HepG2 (cell line): ENCODE data around the gene GARS1. TPM values are rescaled to one million over a fixed set of nuclear protein-coding genes. Genes with fewer than 3 reads are reported as not detected.

Experiments
- EEA1 ChIP-seq: sonication (generic); formaldehyde crosslinking; IDR thresholded peaks from 2 replicates; pipeline ENCODE4 v1.5.1; 2020; ENCODE audit warnings: mild to moderate bottlenecking, missing genetic modification reagents, borderline replicate concordance
- EZH2 ChIP-seq: conservative IDR thresholded peaks from 2 replicates; pipeline ENCODE4 v1.6.1; 2012; ENCODE audit warnings: mild to moderate bottlenecking, low read depth, low read length, moderate library complexity
- GPBP1L1 ChIP-seq: sonication (generic); formaldehyde crosslinking; IDR thresholded peaks from 2 replicates; pipeline ENCODE4 v1.5.0; 2020; ENCODE audit warnings: mild to moderate bottlenecking, missing genetic modification reagents
- IKZF5 ChIP-seq: IDR thresholded peaks from 2 replicates; pipeline ENCODE4 v1.6.1; 2018; ENCODE audit warnings: missing genetic modification reagents, mild to moderate bottlenecking, missing compliant biosample characterization
- IRX3 ChIP-seq: sonication (generic); formaldehyde crosslinking; IDR thresholded peaks from 2 replicates; pipeline ENCODE4 v1.8.1; 2023; ENCODE audit warnings: mild to moderate bottlenecking, low read depth, missing genetic modification reagents, borderline replicate concordance
- KDM2A ChIP-seq: sonication (generic); formaldehyde crosslinking; IDR thresholded peaks from 2 replicates; pipeline ENCODE4 v1.4.0; 2020; ENCODE audit warnings: low read depth, missing genetic modification reagents, borderline replicate concordance
- PBX3 ChIP-seq: sonication (generic); formaldehyde crosslinking; IDR thresholded peaks from 2 replicates; pipeline ENCODE4 v1.8.1; 2023; ENCODE audit warnings: missing genetic modification reagents, inconsistent platforms, borderline replicate concordance
- PPARG ChIP-seq: conservative IDR thresholded peaks from 2 replicates; pipeline ENCODE4 v1.6.1; 2016; ENCODE audit warnings: missing biosample characterization, missing genetic modification reagents
- SUZ12 ChIP-seq: fragments of 150-350 bp; IDR thresholded peaks from 2 replicates; pipeline ENCODE4 v1.6.1; 2014; ENCODE audit warnings: low read depth, low read length
- TFAP4 ChIP-seq: sonication (generic); IDR thresholded peaks from 2 replicates; pipeline ENCODE4 v1.6.1; 2016; ENCODE audit warnings: low read depth, borderline replicate concordance
- TRIM24 ChIP-seq: sonication (generic); formaldehyde crosslinking; IDR thresholded peaks from 2 replicates; pipeline ENCODE4 v1.8.0; 2022; ENCODE audit warnings: mild to moderate bottlenecking, missing genetic modification reagents
- ZFP90 ChIP-seq: sonication (generic); formaldehyde crosslinking; IDR thresholded peaks from 2 replicates; pipeline ENCODE4 v1.8.0; 2022; ENCODE audit warnings: missing genetic modification reagents, mild to moderate bottlenecking, inconsistent platforms, borderline replicate concordance
- ZNF136 ChIP-seq: sonication (generic); formaldehyde crosslinking; IDR thresholded peaks from 2 replicates; pipeline ENCODE4 v1.8.1; 2022; ENCODE audit warnings: low read depth, mild to moderate bottlenecking, moderate library complexity, missing genetic modification reagents
- ZNF296 ChIP-seq: sonication (generic); formaldehyde crosslinking; conservative IDR thresholded peaks from 2 replicates; pipeline ENCODE4 v1.5.0; 2020; ENCODE audit warnings: mild to moderate bottlenecking, missing genetic modification reagents
- ZNF556 ChIP-seq: sonication (generic); formaldehyde crosslinking; IDR thresholded peaks from 2 replicates; pipeline ENCODE4 v1.4.0; 2020; ENCODE audit warnings: mild to moderate bottlenecking, missing genetic modification reagents, borderline replicate concordance
- ZNF570 ChIP-seq: sonication (generic); formaldehyde crosslinking; IDR thresholded peaks from 2 replicates; pipeline ENCODE4 v1.4.0; 2020; ENCODE audit warnings: mild to moderate bottlenecking, missing genetic modification reagents, borderline replicate concordance
- ZSCAN30 ChIP-seq: sonication (generic); formaldehyde crosslinking; IDR thresholded peaks from 2 replicates; pipeline ENCODE4 v1.5.0; 2020; ENCODE audit warnings: mild to moderate bottlenecking, missing genetic modification reagents
- polyA plus RNA-seq, 8 experiments: library from polyadenylated mRNA; depleted of rRNA in 3 of 8; stranded (reverse) in 7 of 8; unstranded in 1 of 8; fragments of >200 nt; fragmentation: Illumina TruSeq in 4 of 8; extraction: Trizol in 4 of 8; gene quantifications; 2 replicates each; pipeline versions ENCODE4 v1.2.1 to v1.2.3, GENCODE V29; 2011 to 2016; ENCODE audit warnings: low read depth in 4 of 8, missing spikeins in 1 of 8, mixed read lengths in 1 of 8; ENCODE audit not compliant: insufficient read depth in 1 of 8
- total RNA-seq, 5 experiments: library from RNA; depleted of rRNA; stranded (reverse); fragments of >200 nt; fragmentation: Illumina TruSeq; extraction: Trizol; gene quantifications; 2 replicates each; pipeline ENCODE4 v1.2.3, GENCODE V29; 2016; ENCODE audit warnings: low read depth in 1 of 5
- TF ChIP-seq, protein P1 (sequence below), 2 experiments: fragments of 450-650 bp in 1 of 2; sonication (generic) in 1 of 2; formaldehyde crosslinking; IDR thresholded peaks; 2 replicates each; pipeline versions ENCODE4 v1.5.0 to v1.8.0; 2020 to 2022; ENCODE audit warnings: mild to moderate bottlenecking in 1 of 2, missing genetic modification reagents in 1 of 2
- TF ChIP-seq, protein P2 (sequence below): conservative IDR thresholded peaks from 2 replicates; pipeline ENCODE4 v1.6.1; 2018; ENCODE audit warnings: missing genetic modification reagents
- TF ChIP-seq, protein P3 (sequence below): sonication (generic); formaldehyde crosslinking; IDR thresholded peaks from 2 replicates; pipeline ENCODE4 v1.4.0; 2020; ENCODE audit warnings: mild to moderate bottlenecking, missing genetic modification reagents

Gene GARS1
- total and polyA plus RNA-seq, 2 of the 13 experiments (the other 11 are each of a cell fraction or from before 2014, with no cell fraction given), result 140 to 460 TPM

- TF ChIP-seq PBX3 (CRISPR knock-in tag) (peak; percentile 62; the same call in 1 of the 2 replicates), IRX3 (CRISPR knock-in tag) (no peak), TFAP4 (no peak), ZFP90 (CRISPR knock-in tag) (no peak), TRIM24 (no peak), ZSCAN30 (CRISPR knock-in tag) (no peak), EEA1 (CRISPR knock-in tag) (no peak), ZNF570 (CRISPR knock-in tag) (no peak), KDM2A (0 out of 2 replicates have a peak, but pooled peaks have one; percentile 50), IKZF5 (CRISPR knock-in tag) (peak; percentile 85; the same call in 1 of the 2 replicates), ZNF556 (CRISPR knock-in tag) (no peak), EZH2 (no peak), ZNF296 (CRISPR knock-in tag) (peak; percentile 94), SUZ12 (no peak), GPBP1L1 (no peak), PPARG (peak; percentile 74), ZNF136 (CRISPR knock-in tag) (no peak)
- TF ChIP-seq, protein P1, sequence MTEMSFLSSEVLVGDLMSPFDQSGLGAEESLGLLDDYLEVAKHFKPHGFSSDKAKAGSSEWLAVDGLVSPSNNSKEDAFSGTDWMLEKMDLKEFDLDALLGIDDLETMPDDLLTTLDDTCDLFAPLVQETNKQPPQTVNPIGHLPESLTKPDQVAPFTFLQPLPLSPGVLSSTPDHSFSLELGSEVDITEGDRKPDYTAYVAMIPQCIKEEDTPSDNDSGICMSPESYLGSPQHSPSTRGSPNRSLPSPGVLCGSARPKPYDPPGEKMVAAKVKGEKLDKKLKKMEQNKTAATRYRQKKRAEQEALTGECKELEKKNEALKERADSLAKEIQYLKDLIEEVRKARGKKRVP (CRISPR knock-in tag; IDR thresholded peaks at IDR 0.05), result 0 out of 4 replicates have a peak, but pooled peaks of 1 of the 2 experiments have one; percentile 21
- TF ChIP-seq, protein P2, sequence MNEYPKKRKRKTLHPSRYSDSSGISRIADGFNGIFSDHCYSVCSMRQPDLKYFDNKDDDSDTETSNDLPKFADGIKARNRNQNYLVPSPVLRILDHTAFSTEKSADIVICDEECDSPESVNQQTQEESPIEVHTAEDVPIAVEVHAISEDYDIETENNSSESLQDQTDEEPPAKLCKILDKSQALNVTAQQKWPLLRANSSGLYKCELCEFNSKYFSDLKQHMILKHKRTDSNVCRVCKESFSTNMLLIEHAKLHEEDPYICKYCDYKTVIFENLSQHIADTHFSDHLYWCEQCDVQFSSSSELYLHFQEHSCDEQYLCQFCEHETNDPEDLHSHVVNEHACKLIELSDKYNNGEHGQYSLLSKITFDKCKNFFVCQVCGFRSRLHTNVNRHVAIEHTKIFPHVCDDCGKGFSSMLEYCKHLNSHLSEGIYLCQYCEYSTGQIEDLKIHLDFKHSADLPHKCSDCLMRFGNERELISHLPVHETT, result peak; percentile 80
- TF ChIP-seq, protein P3, sequence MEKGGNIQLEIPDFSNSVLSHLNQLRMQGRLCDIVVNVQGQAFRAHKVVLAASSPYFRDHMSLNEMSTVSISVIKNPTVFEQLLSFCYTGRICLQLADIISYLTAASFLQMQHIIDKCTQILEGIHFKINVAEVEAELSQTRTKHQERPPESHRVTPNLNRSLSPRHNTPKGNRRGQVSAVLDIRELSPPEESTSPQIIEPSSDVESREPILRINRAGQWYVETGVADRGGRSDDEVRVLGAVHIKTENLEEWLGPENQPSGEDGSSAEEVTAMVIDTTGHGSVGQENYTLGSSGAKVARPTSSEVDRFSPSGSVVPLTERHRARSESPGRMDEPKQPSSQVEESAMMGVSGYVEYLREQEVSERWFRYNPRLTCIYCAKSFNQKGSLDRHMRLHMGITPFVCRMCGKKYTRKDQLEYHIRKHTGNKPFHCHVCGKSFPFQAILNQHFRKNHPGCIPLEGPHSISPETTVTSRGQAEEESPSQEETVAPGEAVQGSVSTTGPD (CRISPR knock-in tag), result no peak
Observed at GRCh38 chr7:30671793-30672465, 77.3 kb downstream of the GARS1 start (continued).
